ENCODE measurements around the gene BAZ2A. TPM values are rescaled to one million over a fixed set of nuclear protein-coding genes. Genes with fewer than 3 reads are reported as not detected.
A peak's percentile ranks its signal among the peaks of the same experiment; 100 is the strongest.

The BAZ2A gene
- total RNA-seq, 1 donor from 2014 or later: 43.1 TPM

- DNase-seq (ENCODE audit: low read depth): no peak
- peak overlapping the region; percentile 67 for H3K4me3 ChIP-seq (ENCODE audit: low read depth, low read length)
- TF ChIP-seq CTCF (conservative IDR thresholded peaks at IDR 0.05; ENCODE audit: low read depth, low read length): no peak
Measured at GRCh38 chr12:56629459-56630179, 507 bp downstream of the BAZ2A start.

GRCh38 chr12:56628671-56629458 lies 1.3 kb downstream of the BAZ2A start:
- TF ChIP-seq CTCF (conservative IDR thresholded peaks at IDR 0.05; ENCODE audit: low read depth, low read length): no peak
- no peak for DNase-seq (ENCODE audit: low read depth)
- peak overlapping the region; percentile 67 for H3K4me3 ChIP-seq (ENCODE audit: low read depth, low read length)

- no peak for TF ChIP-seq CTCF (conservative IDR thresholded peaks at IDR 0.05; ENCODE audit: low read depth, low read length)
- DNase-seq (ENCODE audit: low read depth): no peak
- no peak overlapping the region for H3K4me3 ChIP-seq (ENCODE audit: low read depth, low read length)
Measured at GRCh38 chr12:56626701-56627100, 3.4 kb downstream of the BAZ2A start.

GRCh38 chr12:56622535-56622934 lies 7.6 kb downstream of the BAZ2A start:
- H3K4me3 ChIP-seq (ENCODE audit: low read depth, low read length): no peak overlapping the region
- DNase-seq (ENCODE audit: low read depth): no peak
- TF ChIP-seq CTCF (conservative IDR thresholded peaks at IDR 0.05; ENCODE audit: low read depth, low read length): no peak

GRCh38 chr12:56616925-56617324 lies 13.2 kb downstream of the BAZ2A start:
- TF ChIP-seq CTCF (conservative IDR thresholded peaks at IDR 0.05; ENCODE audit: low read depth, low read length): no peak
- H3K4me3 ChIP-seq (ENCODE audit: low read depth, low read length): no peak overlapping the region
- no peak for DNase-seq (ENCODE audit: low read depth)

GRCh38 chr12:56616244-56616643 lies 13.9 kb downstream of the BAZ2A start:
- DNase-seq (ENCODE audit: low read depth): no peak
- TF ChIP-seq CTCF (conservative IDR thresholded peaks at IDR 0.05; ENCODE audit: low read depth, low read length): no peak
- no peak overlapping the region for H3K4me3 ChIP-seq (ENCODE audit: low read depth, low read length)

Data from epithelial cell of proximal tubule (primary cell).